NCI-H1105 (cell line): ENCODE measurements around the gene DPP3.
"Not testable (repeated sequence)": the region's sequence is repeated elsewhere in the genome, so short reads cannot be mapped to it uniquely, and the experiment has no call there.

Source experiments
- DNase-seq: peaks from one replicate; lab custom pipeline; 2025; lab: John Stamatoyannopoulos, UW

Gene DPP3

DNA sequence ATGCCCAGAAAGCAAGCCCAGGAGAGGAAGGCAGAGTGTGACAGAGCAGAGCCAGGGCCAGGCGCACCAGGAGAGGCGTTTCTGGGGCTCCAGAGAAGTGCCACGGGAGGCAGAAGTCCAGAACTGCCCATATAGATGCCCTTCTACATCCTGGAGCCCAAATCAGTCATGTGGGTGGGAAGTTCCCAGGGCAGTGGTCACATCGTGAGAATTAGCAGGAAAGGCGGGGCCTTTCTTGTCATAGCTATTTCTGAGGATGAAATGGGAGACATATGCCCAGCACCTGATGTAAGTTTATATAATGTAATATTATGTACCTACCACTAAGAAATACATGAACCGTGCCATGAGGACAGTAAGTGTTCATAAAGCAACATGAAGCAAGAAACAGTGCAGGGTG, 52.5 kb downstream of the DPP3 start:
- no peak for DNase-seq

DNA sequence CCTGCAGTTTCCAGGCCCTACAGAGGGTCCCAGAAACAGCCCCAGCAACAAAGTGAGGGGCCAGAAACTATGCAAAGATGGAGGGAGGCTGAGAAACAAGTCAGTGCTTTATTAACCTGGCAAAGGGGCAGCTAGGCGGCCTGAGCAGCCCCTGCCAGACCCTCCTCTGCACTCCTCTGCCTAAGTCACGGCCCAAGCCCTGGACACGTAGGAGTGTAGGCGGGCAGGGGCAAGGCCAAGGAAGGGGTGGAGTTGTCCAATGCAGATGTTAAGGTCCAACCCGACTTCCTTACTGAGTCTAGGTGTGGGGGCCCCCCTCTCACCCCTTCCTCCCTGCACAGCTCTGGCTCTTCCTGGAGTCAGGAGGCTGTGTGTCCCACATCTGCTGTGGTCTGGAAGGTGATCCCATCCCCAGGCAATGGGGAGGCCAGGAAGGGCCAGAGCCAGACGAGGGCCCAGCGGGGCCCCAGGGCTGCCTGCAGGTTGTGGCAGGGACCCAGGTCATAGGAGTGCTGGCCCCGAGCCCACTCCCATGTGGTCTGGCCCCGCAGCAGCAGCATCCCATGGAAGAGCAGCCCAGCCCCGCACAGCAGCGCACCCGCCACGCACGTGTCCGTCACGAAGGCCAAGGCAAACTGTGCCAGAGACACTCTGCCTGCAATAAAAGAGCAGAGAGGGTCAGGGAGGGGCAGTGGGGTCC, 59.1 kb downstream of the DPP3 start:
- DNase-seq, result no peak

DNA sequence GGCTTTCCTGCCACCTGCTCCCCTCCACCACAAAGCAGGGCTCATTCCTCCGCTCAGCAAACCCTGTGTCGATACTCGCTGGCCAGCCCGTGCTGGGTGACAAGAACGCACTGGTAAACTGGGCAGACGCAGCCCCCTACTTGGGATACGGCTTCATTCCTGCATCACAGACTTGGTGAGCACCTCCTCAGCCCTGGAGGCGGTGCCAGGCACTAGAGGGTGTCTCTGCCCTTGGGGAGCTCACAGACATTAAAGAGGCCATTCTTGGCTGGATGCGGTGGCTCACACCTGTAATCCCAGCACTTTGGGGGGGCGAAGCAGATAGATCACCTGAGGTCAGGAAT, 59.6 kb downstream of the DPP3 start:
- DNase-seq, result no peak

DNA sequence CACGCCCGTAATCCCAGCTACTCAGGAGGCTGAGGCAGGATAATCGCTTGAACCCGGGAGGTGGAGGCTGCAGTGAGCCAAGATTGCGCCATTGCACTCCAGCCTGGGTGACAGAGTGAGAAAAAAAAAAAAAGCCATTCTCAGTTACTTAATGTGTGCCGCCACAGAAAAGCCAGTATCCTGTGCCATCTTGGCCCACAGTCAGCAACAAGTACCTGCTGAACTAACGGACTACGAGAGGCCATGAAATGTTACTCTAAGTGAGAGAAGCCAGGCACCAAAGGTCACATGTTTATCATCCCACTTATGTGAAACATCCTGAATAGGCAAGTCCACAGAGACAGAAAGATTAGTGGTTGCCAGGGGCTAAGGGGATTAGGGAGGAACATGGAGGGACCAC, 60.4 kb downstream of the DPP3 start:
- DNase-seq, result not testable (repeated sequence)

DNA sequence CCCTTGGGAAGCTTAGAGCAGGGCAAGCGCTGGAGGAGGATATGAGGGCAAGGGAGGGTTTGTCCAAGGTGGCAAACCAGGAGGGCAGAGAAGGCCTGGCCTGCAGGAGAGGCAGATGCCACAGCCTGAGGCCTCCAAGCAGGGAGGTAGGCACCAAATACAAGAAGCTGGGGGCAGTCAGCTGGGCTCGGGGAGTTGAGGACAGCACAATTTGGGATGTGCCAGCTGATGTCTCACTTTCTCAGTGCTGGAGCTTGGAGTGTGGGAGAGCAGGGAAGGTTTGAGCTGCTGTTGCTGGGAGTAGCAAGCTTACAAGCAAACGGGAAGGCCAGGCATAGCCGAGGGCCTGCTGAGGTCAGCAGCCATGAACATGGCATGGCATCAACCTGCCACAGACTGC, 61.7 kb downstream of the DPP3 start:
- DNase-seq, result no peak

DNA sequence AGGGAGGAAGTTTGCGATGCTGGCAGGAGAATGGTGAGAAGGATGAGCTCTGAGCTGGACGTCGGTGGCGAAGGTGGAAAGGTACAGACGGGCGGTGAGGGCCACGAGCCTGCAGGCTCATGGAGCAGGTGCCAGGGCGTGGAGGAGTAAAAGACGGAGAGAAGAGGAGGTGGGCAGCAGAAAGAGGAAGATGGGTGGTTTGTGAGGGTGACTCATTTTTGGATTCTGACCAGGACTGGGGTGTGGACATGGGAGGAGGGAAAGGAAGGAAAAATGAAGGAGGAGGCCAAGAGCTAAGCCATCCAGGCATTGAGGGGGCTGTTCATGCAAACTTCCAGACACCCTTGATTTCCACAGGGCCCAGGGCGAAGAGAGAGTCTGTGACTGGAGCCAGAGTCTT, 62.1 kb downstream of the DPP3 start:
- no peak for DNase-seq

DNA sequence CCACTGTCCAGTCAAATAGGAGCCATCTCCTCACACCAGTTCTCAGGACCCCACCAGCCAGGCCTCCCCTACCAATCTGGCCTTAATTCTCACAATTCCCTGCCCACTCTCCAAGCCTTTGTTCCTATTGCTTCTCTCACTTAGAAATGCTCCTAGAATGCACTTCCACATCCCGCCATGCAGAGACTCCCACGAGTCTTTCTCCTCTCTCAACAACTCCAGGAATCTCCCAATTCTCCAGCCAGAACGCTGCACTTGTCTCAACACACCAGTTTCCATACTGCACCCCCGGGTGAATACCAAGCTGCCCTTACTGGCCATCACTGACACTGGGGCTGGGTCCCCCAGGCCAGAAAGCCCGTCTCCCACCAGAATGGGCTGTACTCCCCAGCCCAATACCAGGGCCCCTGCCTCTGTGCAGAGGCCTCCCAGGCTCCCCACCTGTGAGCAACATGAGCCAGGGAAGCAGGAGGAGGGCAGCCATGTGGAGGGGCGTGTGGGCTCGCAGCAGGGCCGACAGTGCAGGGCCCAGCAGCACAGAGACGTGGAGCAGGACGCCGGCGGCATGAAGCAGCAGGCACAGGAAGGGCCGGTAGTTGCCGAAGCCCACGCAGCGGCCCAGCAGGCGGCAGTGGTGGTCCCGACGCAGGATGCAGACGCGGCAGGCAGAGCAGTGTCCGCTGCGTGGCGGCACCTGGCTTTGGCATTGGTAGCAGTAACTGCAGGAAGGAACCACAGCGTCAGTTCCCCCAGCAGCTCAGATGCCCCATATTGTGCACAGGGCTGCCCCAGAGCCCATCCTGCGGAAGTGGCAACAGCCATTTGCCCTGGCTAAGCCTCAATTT, 63.3 kb downstream of the DPP3 start:
- no peak for DNase-seq

DNA sequence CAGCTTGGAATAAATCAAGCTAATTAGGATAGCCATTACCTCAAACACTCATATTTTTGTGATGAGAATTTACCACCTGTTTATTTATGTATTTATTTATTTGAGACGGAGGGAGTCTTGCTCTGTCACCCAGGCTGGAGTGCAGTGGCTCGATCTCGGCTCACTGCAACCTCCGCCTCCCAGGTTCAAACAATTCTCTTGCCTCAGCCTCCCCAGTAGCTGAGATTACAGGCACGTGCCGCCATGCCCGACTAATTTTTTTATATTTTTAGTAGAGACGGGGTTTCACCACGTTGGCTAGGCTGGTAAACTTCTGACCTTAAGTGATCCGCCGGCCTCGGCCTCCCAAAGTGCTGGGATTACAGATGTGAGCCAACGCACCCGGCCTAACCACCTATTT, 64.7 kb downstream of the DPP3 start:
- not testable (repeated sequence) for DNase-seq

DNA sequence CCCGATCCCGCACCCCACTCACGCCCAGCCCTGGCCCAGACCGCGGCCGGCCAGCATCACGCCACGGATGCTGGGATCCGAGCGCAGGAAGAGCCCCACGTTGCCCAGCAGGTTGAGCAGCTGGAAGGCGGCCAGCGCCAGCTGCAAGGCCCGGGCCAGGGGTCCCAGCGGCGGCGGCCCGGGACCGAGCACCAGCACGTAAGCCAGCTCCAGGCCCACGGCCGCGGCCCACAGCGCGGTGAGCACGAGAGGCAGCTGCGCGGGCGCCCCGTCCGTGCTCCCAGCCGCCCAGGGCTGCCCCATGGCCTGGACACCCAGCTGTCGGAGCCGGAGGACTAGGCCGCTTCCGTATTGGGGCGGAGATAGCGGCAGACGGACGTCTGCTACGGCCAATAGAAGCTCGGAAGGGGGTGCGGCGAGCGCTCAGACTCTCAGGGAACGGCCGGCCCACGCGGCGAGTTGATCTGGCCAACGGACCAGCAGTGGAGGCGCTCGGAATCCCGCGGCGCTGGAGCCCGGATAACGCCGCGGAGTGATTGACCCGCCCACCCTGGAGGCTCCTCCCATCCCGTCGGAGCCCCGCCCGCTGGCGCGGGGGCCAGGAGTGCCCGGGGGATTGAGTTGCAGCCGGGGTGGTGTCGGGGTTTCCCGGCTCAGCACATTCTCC, 65.6 kb downstream of the DPP3 start, which contains the start of gene ZDHHC24:
Gene ZDHHC24, minus strand, starts transcription at position 348 of the 667 bp plus-strand sequence. Its CDS starts 45 bp downstream, at position 303.
- peak; percentile 92 for DNase-seq

DNA sequence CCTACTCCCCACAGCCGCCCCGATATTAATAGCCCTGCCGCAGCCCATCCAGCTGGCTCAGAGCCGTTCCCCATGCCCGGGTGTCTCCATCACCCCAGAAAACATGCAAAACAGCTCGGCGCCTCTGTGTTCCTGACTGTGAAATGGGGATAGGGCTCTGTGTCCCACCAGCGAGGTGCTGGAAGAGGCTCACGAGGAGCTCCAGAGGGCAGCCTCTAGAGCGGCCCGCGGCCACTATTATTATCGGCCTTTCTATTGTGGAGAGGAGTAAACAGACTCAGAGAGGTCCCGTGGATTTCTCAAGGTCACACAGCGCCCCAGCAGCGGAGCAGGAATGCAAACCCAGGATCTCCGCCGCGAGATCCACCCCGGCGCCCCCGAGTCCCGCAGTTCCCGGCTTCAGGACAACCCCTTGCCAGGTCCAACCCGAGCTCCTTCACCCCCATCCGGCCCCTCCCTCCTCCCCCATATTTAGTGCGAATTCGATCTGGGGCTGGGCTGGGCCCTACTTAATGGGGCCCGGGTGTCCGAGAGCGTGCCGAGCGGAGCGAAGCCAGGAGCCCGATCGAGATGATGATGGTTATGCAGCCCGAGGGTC, 66.2 kb downstream of the DPP3 start, which contains the start of gene ACTN3:
Gene ACTN3, plus strand, starts transcription at position 536 of the 598 bp plus-strand sequence. Its CDS starts 35 bp downstream, at position 571.
- DNase-seq, result no peak

DNA sequence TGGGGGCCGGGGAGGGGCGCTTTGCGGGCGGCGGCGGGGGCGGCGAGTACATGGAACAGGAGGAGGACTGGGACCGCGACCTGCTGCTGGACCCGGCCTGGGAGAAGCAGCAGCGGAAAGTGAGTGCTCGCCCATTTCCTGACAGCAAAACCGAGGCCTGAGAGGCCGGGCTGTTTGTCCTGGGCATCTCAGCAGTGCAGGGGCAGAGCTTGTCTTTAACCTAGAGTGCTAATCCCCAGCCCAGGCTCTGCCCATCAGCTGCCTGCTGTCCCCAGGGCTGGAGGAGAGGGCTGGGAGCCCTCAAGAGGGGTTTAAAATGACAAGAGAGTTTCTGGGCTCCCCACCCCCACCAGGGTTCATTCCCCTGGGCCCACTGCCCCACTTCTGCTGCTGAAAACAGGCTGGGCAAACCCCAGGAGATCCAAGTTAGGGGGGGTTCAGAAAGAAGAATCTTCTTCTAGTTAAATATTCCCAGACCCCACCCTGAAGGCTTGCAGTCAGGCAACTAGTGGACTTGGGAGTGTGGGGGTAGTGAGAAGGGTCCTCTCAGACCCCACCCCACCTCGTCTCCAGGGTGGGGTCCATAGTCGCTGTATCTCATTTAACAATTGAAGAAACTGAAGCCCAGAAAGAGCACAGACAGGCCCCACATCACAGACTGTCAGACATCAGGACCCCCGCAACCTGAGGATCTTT, 66.9 kb downstream of the DPP3 start:
- DNase-seq, result no peak

DNA sequence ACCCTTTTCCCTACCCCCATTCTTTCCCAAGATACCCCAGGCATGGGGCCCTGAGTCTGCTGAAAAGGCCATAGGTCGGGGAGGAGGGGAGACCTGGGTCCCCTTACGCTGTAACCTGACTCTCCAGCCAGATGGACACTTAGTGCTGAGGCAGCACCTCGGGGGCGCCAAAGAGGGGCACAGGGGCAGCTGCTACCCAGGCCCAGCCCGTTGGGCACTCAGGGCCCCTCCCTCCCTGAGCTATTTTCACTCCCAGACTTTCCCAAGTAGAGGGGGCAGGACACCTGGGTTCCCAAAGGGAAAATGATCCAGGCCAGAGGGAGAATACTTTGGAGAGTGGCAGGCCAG, 67.4 kb downstream of the DPP3 start:
- no peak for DNase-seq

DNA sequence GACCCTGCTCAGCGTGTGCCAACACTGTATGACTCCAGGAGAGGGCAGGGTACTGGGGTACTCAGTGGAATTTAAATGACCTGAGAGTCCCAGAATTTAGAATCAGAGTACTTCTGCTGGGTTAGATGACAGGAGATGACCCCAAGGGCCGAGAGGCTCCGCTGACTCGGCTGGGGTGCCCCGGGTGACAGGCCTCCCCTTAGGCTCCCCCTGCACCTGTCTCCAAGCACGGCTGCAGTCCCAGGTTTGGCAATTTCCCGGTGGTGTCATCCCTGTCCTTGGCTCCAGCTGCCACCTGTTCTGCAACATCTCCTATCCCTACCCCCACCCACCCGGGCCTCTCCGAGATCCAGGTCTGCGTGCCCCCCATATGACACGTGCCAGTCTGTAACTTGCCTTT, 67.8 kb downstream of the DPP3 start:
- no peak for DNase-seq

DNA sequence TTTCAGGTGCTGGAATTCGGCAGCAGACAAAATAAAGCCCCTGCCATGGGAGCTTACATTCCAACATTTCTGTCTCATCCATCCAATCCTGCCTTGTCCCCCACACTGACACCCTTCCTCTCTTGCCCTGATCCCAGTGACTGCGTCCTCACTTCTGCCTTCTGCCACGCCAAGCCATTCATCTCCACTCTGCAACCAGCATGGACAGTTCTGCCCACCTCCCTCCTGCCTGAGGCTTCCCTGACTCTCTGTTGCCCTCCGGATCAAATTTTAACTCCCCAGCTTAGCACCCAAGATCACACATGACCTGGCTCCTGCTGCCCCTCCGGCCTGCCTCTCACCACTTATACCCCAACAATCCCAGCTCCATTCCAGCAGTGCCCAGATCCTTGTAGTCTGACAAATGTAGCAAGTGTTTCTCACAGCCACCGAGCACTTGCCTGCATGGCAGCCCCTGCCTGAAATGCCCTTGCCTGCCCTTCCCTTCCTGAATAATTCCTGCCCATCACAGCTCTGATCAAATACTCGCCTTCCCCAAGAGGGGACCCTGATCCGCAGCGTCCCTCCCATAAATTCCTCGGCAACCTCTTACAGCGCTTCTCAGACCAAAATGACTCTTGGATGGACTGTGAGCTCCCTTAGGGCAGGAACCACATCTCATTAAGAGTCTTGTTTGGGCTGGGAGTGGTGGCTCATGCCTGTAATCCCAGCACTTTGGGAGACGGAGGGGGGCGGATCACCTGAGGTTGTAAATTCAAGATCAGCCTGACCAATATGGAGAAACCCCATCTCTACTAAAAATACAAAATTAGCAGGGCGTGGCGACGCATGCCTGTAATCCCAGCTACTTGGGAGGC, 68.8 kb downstream of the DPP3 start:
- DNase-seq, result no peak

DNA sequence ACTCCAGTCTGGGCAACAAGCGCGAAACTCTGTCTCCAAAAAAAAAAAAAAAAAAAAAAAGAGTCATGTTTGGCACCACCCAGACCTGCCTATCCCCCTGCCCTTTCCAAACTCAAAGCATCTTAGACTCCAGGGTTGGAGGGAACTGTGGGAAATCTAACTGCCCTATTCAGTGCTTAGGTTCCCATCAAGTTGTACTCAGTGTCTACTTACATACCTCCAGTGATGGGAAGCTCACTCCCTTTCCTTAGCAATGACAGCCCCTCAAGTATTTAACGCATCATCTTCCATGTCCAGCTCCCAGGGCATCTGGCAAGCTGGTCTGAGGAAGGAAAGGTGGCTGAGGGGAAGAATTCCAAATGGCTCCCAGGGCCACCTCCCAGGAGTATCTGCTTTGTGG, 69.5 kb downstream of the DPP3 start:
- no peak for DNase-seq

DNA sequence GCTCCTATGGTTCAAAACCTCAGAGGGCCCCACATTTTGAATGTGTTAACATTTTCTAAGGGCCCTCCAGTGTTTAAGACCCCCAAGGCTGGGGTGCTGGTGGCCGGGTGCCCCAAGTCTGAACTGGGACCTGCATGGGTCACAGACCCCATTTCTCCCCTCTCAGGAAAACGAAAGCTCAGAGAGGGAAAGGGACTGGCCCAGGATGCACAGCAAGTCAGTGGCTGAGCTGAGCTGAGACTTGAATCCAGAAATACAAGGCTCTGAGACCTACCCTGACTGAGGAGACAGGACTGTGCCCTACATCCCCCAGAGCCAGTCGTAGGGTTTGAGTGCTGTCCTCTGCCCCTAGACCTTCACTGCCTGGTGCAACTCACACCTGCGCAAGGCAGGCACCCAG, 70.7 kb downstream of the DPP3 start:
- no peak for DNase-seq

DNA sequence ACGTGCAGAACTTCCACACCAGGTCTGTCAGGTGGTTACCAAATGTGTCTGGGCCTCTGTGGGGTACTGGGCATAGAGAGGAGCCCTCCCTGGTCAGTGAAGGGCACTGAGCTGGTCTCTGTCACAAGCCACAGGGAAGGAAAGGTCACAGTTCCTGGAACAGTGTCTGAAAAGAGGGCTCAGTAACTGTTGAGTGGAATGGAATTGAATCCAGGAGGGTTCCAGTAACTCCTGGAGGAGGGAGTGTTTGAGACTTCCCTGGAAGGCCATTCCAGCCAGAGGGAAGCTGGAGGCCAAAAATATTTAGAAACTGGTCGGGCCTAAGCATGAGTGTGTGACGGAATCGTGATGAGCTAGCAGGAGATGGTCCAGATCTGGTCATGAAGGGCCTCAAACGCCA, 74.4 kb downstream of the DPP3 start:
- no peak for DNase-seq

DNA sequence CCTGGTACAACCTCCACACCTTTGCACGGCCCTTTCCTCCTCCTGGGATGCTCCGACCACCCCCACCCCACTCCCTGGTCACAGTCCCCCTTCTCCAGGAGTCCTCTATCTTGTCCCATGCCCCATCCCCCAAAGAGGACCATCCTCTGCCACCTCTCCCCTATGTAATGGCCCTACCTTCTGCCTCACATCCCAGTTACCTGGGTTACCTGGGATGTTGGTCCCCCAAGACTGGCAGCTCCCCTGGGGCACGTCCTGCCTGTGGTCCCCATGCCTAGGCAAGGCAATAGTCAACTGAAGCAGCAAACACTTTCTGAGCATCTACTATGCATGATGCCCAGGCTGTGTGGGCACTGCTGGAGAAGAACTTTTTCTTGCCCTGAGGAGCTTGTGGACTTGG, 75.2 kb downstream of the DPP3 start:
- DNase-seq, result no peak

DNA sequence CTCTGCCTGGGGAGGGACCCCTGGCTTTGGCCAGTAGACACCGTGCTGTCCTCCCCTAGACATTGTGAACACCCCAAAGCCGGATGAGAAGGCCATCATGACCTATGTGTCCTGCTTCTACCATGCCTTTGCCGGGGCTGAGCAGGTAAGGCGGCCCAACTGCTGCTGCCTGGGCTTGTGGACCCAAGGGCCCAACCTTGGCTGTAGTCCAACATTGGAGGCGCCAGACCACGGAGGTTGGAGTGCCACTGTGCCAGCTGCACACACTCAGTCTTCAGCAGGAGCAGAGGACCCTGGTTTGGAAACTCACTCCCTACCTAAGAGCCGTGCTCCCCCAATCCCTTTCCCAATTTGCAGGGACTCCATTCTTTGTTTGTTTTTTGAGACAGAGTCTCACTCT, 75.9 kb downstream of the DPP3 start:
- DNase-seq, result peak; percentile 19

DNA sequence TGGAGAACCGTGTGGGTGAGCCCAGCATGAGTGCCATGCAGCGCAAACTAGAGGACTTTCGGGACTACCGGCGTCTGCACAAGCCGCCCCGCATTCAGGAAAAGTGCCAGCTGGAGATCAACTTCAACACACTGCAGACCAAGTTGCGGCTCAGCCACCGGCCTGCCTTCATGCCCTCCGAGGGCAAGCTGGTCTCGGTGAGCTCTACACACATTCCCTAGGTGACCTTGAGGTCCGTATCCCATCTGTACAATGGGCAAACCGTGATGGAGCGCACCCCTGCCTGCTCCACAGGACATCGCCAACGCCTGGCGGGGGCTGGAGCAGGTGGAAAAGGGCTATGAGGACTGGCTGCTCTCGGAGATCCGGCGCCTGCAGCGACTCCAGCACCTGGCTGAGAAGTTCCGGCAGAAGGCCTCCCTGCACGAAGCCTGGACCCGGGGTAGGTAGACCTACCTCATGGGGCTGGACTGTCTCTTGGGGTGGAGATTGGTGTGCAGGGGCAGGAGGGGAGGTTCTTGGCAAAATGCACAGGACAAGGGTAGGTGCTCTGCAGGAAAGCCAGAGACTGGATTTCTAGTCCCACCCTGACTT, 77.6 kb downstream of the DPP3 start:
- no peak for DNase-seq
